ENCODE data around the gene PYCR2. TPM values are rescaled to one million over a fixed set of nuclear protein-coding genes. Genes with fewer than 3 reads are reported as not detected.

Gene PYCR2
- total RNA-seq, 1 experiment from 2014 or later = 104 TPM

DNA sequence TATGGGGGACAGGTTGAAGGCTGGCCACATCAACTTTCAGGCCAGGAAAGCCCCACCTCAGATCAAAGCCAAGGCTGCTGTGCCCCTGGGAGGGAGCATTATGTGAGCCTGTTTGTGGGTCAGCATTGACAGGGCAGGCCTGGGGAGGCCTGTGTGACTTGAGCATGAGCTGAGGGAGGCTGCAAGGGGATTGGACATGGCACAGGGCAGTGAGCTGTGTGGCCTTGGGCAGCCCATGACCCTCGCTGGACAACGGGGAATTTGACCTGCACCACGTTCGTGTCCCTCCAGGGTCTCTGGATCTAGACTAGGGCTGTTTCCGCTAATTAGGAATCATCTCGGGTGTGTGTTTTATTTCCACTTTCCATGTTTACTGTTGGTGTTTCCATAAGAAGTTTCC is 17.6 kb downstream of the PYCR2 start:
- Histone ChIP-seq H4K8ac (replicated peaks; ENCODE audit: insufficient read length, low read depth, low read length) (no peak overlapping the region), H2BK120ac (ENCODE audit: low read depth, low read length, poor library complexity, severe bottlenecking) (no peak overlapping the region), H3K79me2 (ENCODE audit: insufficient read depth, low read length) (no peaks in the 10 kb centered on the region), H2BK15ac (ENCODE audit: low read depth, low read length) (no peak overlapping the region), H3K23me2 (ENCODE audit: insufficient read length, low read depth, low read length, poor library complexity, severe bottlenecking) (no peaks in the 10 kb centered on the region), H3K4me1 (ENCODE audit: insufficient read depth, low read length) (no peaks in the 10 kb centered on the region; the same call in 1 of the 2 replicates), H3K9me3 (ENCODE audit: control insufficient read depth, low read depth, low read length) (no peaks in the 10 kb centered on the region), H3K79me1 (ENCODE audit: insufficient read depth, low read depth, low read length, poor library complexity, severe bottlenecking) (no peaks in the 10 kb centered on the region), H2BK5ac (ENCODE audit: insufficient read length, low read length) (no peak overlapping the region), H2BK12ac (ENCODE audit: insufficient read length, low read depth, low read length) (no peak overlapping the region), H4K5ac (ENCODE audit: insufficient read length, low read depth, low read length) (no peak overlapping the region), H3K27ac (ENCODE audit: insufficient read length, low read depth, low read length) (no peak overlapping the region), H3K27me3 (ENCODE audit: insufficient read depth, low read length) (no peaks in the 10 kb centered on the region), H3K56ac (ENCODE audit: insufficient read length, low read depth, low read length) (no peak overlapping the region), H2BK20ac (ENCODE audit: low read depth, low read length, poor library complexity, severe bottlenecking) (no peak overlapping the region), H3K4ac (ENCODE audit: low read depth, low read length) (no peak overlapping the region), H2AFZ (ENCODE audit: low read length) (no peak overlapping the region), H4K91ac (ENCODE audit: insufficient read length, low read depth, low read length) (no peak overlapping the region), H3K14ac (ENCODE audit: insufficient read depth, low read length) (peak overlapping the region; percentile 5; the same call in 1 of the 2 replicates), H3K18ac (ENCODE audit: insufficient read length, low read depth, low read length) (no peak overlapping the region), H3T11ph (ENCODE audit: low read length) (no peak overlapping the region), H2AK5ac (ENCODE audit: insufficient read length, low read length) (no peak overlapping the region), H3K4me2 (ENCODE audit: insufficient read depth, insufficient read length, low read length) (no peak overlapping the region), H3K9ac (ENCODE audit: extremely low read depth, insufficient read length, low read length) (no peak overlapping the region), H4K20me1 (ENCODE audit: control insufficient read depth, insufficient read depth, insufficient read length) (no peaks in the 10 kb centered on the region), H3K23ac (ENCODE audit: insufficient read length, low read depth, low read length) (no peak overlapping the region)
- Mint-ChIP-seq H3K9me3 (no peaks in the 10 kb centered on the region), H3K4me3 (no peak overlapping the region), H3K27me3 (ENCODE audit: low read depth) (peaks cover 3% of the 10 kb centered on the region), H3K36me3 (ENCODE audit: insufficient read depth in 1 of 3, low read depth in 3 of 3) (no peaks in the 10 kb centered on the region), H3K27ac (no peak overlapping the region; a peak in 1 of 7 replicates), H3K4me1 (peaks cover 13 to 18% of the 10 kb centered on the region in 2 experiments)
- TF ChIP-seq, protein P1, sequence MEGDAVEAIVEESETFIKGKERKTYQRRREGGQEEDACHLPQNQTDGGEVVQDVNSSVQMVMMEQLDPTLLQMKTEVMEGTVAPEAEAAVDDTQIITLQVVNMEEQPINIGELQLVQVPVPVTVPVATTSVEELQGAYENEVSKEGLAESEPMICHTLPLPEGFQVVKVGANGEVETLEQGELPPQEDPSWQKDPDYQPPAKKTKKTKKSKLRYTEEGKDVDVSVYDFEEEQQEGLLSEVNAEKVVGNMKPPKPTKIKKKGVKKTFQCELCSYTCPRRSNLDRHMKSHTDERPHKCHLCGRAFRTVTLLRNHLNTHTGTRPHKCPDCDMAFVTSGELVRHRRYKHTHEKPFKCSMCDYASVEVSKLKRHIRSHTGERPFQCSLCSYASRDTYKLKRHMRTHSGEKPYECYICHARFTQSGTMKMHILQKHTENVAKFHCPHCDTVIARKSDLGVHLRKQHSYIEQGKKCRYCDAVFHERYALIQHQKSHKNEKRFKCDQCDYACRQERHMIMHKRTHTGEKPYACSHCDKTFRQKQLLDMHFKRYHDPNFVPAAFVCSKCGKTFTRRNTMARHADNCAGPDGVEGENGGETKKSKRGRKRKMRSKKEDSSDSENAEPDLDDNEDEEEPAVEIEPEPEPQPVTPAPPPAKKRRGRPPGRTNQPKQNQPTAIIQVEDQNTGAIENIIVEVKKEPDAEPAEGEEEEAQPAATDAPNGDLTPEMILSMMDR (conservative IDR thresholded peaks at IDR 0.05) = no peak
- no peak for DNase-seq
- no CpG with 5 or more reads among the region's 6 CpGs for WGBS (ENCODE audit: extremely low coverage, insufficient read length, low lambda C conversion rate)
